ENCODE measurements around the gene ZBTB40.

The ZBTB40 gene

DNA sequence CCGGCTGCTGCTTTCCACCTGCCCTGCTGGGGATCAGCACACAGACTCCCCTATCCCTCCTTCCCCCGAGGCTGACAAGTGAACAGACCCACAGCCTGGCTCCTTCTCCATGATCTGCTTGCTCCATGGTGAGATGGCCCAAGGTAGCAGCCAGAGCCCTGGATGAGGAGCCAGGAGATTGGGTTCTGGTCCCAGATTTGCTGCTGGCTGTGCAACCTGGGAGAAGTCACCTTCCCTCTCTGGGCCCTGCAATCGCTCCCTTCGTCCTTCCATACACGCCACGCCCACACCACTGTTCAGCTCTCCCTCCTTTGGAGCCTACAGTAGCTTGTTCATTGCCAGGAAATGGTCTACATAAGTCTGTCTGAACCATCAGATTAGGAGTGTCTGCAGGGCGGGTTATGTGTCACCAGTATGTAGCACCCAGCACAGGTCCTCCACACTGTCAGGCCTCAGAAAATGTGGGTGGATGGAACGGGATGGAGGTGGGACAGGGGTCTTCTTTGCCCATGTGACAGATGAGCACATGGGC, 102.4 kb downstream of the ZBTB40 start:
- DNase-seq (ENCODE audit: low read depth in 4 of 4, low spot score in 1 of 4), result no peak

DNA sequence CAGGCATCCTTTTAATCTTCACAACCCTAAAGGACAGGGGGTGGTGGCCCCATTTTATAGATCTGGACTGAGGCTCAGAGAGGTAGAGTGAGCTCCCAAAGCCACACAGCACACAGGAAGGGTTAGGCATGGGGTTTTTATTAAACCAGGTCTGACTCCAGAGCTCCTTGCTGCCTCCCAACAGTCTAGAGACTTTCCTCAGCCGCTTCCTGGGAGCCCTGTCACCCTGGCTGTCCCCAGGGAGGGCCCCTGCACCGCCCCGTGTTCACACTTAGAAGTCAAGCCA, 103.7 kb downstream of the ZBTB40 start:
- no peak for DNase-seq (ENCODE audit: low read depth in 4 of 4, low spot score in 1 of 4)

DNA sequence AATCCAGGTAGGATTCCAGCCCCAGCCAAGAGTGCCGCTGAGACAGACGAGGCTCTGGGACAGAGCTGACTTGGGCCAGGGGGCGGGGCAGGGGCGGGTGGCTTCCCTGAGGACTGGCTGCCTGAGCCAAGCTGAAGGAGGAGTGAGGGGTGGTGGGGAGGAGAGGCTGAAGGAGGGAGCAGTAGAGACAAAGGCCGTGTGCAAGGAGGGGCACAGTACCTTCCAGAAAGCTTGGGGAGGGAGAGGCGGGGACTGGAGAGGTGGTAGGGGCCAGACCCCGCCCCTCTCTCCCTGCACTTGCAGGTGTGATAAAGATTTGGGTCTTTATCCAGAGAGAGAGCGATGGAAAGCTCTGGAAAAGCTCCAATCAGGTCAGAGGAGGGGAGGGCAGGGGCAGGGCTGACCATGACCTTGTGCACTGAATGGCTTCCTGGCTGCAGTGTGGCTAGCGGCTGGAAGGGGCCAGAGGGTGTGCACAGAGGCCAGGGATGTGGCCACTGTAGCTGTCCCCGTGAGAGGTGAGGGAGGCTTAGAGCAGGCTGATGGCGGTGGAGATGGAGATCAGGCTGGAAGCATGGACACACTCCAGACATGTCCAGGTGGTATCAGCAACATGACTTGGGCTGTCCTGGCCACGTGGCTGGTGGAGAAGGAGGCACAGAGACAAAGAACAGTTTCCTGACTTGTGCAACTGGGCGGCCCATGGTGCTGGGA, 104.9 kb downstream of the ZBTB40 start:
- DNase-seq (ENCODE audit: low read depth in 4 of 4, low spot score in 1 of 4), result no peak

DNA sequence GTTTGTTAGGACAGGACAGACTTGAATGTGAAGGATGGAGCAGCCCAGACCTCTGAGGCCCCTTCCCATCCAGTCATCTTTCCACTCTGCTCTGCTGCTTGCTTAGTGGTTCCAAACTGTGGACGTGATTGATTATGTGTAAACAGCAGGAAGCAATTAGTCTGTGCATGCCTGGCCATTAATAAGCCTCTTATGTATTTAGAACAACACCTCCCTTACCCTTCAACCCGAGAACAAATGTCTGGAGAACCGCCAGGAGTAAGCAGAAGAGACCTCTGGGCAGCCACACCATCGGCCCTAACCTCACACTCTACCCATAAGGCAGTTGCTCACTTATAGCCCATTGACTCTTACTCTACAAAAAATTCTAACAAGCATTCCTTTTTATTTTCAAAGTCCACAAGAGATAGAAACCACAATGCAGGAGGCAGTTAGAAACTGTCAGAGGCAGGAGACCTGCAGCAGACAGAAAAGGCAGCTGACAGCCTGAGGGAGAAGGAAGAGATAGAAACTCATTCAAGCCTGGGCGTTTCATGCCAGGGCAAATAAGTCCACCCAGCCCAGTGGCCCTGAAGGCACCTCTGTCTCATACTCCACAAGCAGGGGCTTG, 105.8 kb downstream of the ZBTB40 start:
- DNase-seq (ENCODE audit: low read depth in 4 of 4, low spot score in 1 of 4), result no peak

DNA sequence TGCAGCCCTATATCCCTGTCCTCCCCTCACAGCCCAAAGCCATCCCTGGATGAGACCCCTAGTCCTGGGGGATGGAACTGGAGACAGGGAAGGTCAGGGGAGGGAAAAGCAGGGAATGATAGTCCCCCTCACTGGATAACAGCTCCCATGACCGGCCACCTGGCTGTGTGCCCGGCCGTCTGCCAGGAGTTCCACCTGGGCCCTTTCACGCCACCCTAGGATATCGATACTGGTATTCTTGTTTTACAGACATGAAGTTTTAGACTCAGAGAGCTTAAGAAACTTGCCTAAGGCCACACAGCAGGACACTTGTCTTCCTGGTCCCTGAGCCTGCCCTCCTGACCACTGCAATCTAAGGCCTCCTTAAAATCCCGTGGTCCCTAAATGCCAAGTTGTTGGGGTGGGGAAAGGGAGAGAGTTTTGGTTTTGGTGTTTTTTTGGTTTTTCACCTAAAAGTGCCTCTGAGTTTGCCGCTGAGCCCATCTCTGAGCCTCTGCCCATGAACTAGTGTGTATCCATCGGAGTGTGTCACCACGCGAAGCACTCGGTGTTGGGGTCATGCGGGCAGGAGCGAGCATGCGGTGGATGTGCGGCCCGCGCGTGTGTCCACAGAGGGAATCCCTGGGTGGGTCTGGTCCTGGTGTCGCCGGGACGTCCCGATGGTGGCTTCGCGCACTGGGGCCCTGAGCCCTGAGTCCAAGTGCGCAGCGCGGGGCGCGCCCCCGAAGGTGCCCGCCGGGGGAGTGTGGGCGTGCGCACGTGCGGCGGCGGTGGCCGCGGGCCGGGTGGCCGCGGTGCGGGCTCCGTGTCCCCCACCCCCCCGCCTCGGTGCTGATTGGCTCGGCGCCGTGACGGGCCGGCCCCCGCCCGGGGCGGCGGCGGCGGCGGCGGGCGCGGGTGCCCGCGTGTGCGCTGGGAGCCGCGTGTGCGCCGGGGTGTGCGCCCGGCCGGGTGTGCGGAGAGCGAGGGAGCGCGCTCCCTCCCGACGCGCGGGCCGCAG, 111.2 kb downstream of the ZBTB40 start, which contains the start of gene EPHA8:
EPHA8 (plus strand) TSS at position 906 of the 1,000 bp plus-strand sequence. CDS start 147 bp downstream, outside the sequence.
- DNase-seq (ENCODE audit: low read depth in 4 of 4, low spot score in 1 of 4), result no peak

DNA sequence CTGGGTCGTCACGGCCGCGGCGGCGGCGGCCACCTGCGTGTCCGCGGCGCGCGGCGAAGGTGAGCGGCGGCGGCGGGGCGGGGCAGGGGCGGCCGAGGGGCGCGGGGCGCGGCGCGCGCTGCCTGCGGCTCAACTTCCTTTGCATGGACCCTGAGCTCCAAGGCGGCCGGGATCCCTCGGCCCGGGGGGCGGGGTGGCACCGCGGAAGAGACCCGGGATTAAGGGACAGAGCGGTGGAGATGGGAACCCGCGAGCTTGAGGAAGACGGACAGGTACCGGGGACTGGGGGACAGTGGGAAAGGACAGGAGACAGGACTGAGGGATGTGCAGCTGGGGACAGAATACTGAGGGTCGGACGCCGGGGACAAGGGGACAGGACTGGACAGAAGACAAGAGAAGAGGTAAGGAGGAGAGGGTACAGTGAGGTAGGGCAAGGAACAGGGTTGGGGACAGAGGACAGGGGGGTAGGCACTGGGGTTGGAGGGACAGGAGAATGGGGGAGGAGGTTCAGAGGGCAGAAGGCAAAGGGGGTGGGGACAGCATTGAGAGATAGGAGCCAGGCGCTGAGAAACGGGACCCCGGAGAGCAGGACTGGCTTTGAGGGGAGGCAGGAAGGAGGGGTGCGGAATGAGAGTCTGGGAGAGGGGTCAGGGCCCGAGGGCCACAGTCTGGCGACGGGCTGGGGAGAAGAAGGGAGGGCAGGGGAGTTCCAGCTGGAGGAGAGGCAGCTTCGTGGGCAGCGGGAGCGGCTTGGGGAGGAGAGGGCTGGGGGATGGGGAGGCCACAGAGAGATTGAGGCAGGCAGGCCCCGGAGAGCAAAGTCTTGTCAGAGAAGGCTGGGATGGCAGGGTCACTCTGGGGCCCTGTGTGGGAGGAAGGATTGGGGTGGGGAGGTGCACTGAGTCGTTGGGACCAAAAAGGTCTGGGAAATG, 112.3 kb downstream of the ZBTB40 start:
- no peak for DNase-seq (ENCODE audit: low read depth in 4 of 4, low spot score in 1 of 4)

DNA sequence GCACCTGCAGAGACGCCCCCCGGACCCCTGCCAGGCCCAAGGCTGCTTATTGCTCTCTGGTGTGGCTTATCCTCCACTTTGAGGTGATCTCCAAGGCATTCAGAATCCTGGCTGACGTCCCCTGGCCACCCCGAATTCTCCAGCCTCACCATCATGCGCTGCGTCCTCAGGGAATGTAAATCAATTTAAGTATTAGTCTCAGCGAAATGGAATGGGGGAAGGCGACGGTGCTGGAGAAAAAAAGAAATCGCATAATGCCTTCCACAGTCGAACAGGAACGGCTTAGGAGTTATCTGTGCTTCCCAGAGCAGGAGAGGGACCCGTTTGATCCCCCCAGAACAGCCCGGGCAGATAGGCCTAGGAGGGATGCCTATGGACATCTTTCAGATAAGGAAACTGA, 114.5 kb downstream of the ZBTB40 start:
- DNase-seq (ENCODE audit: low read depth in 4 of 4, low spot score in 1 of 4), result no peak

DNA sequence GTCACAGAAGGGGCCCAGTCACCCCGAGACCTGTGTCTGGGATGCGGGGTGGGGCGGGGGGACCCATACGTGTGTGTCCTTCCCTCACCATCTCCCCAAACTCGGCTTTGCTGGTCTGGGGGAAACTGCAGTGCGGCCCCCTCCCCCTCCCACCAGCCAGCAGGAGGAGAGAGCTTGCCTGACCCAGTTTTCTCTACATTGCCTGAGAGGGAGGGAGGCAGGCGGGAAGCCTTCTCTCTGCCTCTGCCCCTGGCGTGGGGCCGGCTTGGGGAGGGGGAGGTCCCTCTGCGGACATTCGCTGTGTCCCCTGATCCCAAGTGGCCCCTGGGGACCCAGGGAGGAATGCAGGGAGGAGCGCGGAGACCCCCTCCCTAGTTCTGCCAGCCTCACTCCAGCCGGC, 115.5 kb downstream of the ZBTB40 start:
- DNase-seq (ENCODE audit: low read depth in 4 of 4, low spot score in 1 of 4), result no peak

DNA sequence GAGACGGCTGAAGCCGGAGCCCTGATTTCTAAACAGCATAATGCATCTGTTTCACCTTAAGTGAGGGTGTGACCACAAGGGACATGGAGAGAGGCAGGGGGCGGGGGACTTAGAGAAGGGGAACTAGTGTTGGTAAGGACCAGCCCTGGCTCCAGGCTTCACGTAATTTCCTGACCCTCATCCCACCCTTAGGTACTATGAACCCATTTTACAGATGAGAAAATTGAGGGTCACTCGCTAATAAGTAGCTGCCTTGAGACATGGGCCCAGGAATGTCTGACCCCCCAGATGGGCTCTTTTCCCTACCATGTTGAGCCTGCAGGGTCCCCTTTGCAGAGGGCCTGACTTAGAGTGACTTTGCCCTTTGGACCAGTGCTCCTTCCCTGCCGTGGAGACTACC, 116.3 kb downstream of the ZBTB40 start:
- DNase-seq (ENCODE audit: low read depth in 4 of 4, low spot score in 1 of 4), result no peak

DNA sequence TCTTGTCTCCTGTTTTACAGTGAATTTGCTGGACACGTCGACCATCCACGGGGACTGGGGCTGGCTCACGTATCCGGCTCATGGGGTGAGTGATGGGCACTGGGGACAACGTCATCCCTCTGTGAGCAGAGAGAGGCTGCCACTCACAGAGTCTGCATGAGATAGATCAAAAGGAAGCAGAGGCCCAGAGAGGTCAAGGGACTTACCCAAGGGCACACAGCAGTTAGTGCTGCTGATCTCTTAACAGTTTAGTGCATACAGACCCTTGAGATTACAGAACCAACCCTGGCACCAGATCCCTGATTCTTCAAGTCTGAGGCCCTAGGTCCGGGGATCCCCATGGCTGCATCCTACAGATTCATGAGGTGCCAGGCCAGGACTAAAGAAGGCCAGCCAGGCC, 117.6 kb downstream of the ZBTB40 start:
- no peak for DNase-seq (ENCODE audit: low read depth in 4 of 4, low spot score in 1 of 4)

DNA sequence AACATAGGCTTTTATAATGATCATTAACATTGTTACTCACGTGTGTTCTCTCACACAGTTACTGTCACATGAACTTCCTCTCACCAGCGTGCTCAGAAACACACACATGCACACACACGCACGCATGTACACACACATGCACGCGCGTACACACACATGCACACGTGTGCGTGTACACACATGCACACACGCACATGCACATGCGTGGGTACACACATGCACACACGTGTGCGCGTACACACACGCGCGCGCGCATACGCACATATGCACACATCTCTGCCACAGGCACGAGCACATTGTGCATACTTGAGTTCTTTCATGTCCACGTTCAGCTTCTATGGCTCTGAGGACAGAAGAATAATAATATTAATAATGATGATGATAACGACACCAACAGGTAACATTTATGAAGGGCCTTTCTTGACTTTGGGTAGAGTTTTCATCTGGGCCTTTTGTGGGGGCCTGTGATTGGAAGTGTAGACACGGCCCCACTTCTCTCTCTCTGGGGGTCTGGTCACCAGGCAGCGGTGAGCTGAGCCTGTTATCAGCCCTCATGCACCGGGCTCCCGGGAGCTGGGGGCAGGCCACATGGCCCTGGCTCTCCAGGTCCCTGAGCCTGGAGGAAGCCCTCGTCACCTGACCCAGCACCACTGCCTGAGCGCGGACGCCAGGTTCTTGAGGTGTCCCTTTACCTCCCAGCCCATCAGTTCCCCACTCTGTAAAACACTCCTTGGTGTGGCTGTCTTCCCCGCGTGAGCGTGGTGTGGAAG, 118.7 kb downstream of the ZBTB40 start:
- DNase-seq (ENCODE audit: low read depth in 4 of 4, low spot score in 1 of 4), result no peak

DNA sequence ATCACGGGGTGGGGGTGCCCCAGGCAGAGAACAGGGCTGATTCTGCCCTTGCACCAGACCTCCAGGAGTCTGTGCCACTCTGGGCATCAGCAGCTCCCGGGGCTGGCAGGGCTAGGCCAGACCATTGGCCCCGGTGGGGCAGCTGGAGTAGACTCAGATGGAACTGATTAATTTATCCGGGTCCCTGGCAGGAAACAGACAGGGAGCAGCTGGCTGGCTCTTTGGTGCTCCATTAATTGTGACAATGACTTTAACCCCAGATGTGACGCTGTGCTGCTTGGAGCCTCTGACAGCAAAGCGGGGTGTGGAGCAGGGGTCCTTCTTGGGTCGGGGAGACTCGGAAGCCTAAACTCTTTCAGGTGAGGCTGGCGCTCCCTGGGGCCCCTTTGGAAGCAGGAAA, 121.2 kb downstream of the ZBTB40 start:
- no peak for DNase-seq (ENCODE audit: low read depth in 4 of 4, low spot score in 1 of 4)

DNA sequence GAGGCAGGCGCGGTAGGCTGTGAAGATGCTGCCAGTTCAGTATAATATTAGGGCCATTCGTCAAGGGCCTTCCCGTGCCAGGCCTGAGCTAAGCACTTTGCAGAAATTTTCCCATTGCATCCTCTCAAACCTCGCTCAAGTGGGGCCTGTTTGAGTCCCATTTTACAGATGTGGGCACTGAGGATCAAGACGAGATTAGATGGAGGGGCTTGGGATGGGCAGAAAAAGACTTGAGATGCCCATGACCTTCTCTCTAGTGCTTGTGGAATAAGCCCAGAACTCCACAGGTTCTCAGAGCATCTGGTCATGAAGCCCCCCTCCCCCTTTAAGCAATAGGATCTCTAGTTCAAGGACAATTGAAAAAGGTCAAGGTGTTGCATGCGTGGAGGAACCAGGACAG, 121.6 kb downstream of the ZBTB40 start:
- no peak for DNase-seq (ENCODE audit: low read depth in 4 of 4, low spot score in 1 of 4)

DNA sequence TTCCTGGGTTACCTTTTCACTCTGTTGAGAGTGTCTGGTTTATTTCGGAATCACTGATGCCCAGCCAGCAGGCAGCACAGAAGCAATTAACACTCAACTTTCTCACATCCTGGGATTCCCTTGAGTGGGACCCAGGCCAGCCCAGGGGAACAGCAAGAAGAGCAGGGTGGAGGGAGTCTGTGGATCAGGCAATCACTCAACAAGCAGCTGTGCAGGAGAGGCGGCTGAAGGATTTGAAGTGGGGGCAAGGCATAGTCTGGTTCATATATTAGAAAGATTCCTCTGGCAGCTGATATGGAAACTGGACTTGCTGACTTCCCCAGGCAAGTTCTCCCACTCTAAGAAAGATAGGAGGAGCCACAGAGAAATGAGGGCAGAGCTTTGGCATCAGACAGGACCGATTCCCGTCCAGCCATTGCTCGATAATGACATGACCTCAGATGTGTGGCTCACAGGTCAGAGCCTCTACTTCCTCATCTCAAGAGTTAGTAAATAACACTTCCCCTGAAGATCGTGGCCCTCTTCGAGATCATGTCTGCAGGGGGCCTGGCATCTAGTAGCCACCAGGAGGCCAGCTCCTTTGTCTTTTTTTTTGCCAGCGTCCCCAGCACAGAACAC, 124.0 kb downstream of the ZBTB40 start:
- no peak for DNase-seq (ENCODE audit: low read depth in 4 of 4, low spot score in 1 of 4)

DNA sequence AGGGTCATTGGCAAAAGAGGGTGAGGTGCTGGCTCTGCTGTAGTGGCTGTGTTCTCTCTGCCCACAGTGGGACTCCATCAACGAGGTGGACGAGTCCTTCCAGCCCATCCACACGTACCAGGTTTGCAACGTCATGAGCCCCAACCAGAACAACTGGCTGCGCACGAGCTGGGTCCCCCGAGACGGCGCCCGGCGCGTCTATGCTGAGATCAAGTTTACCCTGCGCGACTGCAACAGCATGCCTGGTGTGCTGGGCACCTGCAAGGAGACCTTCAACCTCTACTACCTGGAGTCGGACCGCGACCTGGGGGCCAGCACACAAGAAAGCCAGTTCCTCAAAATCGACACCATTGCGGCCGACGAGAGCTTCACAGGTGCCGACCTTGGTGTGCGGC, 124.5 kb downstream of the ZBTB40 start:
- DNase-seq (ENCODE audit: low read depth in 4 of 4, low spot score in 1 of 4), result no peak

DNA sequence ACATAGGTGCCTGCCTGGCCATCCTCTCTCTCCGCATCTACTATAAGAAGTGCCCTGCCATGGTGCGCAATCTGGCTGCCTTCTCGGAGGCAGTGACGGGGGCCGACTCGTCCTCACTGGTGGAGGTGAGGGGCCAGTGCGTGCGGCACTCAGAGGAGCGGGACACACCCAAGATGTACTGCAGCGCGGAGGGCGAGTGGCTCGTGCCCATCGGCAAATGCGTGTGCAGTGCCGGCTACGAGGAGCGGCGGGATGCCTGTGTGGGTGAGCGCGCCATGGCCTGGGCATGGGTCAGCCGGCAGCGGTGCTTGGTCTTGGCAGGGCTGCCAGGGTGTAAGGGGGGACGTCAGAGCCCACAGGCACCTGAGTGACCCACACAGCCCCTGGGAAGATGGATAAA, 125.0 kb downstream of the ZBTB40 start:
- DNase-seq (ENCODE audit: low read depth in 4 of 4, low spot score in 1 of 4), result no peak

DNA sequence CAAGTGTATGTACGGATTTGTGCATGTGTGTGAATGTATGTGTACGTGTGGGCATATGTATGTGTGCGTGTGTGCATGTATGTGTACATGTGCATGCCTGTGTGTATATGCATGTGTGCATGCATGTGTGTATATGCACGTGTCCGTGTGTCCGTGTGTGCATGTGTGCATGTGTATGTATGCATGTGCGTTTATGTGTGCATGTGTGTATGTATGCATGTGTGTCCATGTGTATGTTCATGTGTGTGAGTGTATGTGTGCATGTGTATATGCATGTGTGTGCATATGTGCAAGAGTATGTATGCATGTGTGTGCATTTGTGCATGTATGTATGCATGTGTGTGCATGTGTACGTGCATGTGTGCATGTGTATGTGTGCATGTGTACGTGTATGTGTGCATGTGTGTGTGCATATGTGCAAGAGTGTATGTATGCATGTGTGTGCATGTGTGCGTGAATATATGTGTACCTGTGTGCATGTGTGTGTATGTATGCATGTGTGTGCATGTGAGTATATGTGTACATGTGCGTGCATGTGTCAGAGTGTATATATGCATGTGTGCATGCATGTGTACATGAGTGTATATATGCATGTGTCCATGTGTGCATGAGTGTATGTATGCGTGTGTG, 127.2 kb downstream of the ZBTB40 start:
- no peak for DNase-seq (ENCODE audit: low read depth in 4 of 4, low spot score in 1 of 4)

DNA sequence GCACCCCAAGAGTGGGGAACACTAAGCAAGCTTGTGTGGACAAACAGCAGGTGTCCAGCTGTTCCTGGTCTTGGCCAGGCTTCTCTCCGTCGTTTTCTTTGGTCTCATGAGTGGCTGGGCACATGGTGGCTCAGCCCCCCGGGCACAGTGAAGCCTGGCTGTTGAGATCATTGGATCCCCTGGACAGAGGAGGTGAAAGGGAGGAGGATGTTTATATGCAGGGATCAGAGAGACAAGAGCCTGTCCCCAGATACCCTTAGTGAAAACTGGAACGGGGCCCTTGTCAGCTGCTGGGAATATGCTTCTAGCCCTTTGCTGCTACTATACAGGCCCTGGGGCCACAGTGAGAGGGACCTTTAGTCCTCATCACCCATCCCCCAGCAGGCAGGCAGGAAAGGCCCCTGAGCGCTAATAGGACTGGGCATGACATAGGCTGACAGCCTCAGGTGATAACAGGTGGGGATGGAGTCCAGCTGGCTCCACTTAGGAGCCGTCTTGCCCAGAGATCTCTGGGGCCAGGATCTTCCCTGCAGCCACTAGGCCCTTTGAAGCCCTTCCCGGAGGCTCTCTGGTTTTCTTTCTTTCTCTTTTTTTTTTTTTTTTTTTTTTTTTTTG, 128.0 kb downstream of the ZBTB40 start:
- no peak for DNase-seq (ENCODE audit: low read depth in 4 of 4, low spot score in 1 of 4)

All from stimulated activated CD4-positive, alpha-beta T cell treated with anti-CD3 and anti-CD28 coated beads, Interleukin-1b, Interleukin-23, amount 100 ng/mL, for 24 hours (primary cell).